GM19328 (cell line): Measurements from ENCODE around the gene MYLK4.

ENCODE experiments used
- ATAC-seq: cut with Tn5 transposase; IDR thresholded peaks from one replicate; pipeline ENCODE4 v1.9.1; 2021; ENCODE audit warnings: mild to moderate bottlenecking, moderate library complexity; ENCODE audit not compliant: unreplicated experiment

MYLK4 gene

GRCh38 chr6:2634139-2634964 lies 116.4 kb downstream of the MYLK4 start:
- no peak for ATAC-seq

DNA sequence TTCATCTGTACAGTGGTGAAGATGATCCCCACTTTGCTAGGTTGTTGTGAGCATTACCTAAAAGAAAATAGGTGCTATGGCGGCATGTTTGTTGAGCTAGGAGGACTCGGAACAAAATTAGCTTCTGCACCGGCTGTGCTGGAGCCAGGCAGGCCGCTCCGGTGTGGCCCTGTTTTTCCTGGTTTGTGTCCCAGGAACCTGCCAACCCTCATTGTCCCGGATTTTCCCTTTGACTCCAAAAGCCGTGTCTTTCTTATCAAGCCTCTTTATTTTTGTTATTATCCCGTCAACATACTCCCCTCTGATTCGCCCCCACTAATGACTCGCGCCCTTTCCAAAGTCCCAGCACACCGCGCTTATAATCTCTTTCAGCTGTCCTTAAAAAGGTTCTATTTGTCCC lies 117.0 kb downstream of the MYLK4 start:
- ATAC-seq = no peak

GRCh38 chr6:2632976-2633584 lies 117.6 kb downstream of the MYLK4 start:
- no peak for ATAC-seq

- no peak for ATAC-seq
Observed at GRCh38 chr6:2632368-2632767, 118.4 kb downstream of the MYLK4 start.

GRCh38 chr6:2630891-2631571 lies 119.7 kb downstream of the MYLK4 start:
- no peak for ATAC-seq

GRCh38 chr6:2630359-2630758 lies 120.4 kb downstream of the MYLK4 start:
- ATAC-seq = no peak

- no peak for ATAC-seq
Observed at GRCh38 chr6:2626401-2626800, 124.3 kb downstream of the MYLK4 start.

DNA sequence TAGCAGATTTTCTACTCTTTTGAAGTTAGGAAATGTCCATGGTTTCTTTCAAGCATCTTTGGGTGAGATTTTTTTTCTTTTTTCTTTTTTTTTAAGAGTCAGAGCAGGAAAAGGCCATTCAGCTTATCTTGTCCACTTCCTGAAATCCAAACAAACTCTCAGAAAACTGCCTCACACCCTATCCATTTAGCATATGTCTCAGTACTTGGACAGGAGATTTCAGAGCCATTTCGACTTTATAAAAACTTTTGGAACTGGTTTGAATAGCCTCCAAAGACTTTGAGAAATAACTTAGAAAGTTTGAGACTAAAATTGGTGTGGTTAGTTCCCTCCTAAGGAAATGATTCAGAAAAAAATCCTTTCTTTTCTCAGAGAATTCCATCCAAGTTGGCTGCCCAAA lies 125.1 kb downstream of the MYLK4 start:
- ATAC-seq = no peak

DNA sequence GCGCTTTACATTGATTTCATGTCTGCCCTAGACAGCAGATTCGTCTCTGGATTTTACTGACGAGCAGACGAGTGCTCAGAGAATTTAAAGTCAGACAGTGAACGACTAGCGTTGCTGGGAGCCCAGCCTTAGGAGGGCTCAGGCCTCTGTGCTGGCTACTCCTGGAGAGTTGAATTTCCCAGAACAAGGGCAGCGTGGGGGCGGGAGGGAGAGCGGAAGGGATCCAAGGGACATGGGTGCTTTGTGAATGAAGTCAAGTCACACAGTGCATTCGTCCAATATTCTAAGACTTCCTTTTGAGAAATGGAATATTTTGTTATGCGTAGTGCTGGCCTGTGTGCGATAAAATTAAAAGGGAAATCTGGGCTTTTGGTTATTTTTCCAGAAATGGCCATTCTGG lies 126.5 kb downstream of the MYLK4 start:
- no peak for ATAC-seq

GRCh38 chr6:2623295-2623694 lies 127.4 kb downstream of the MYLK4 start:
- no peak for ATAC-seq

DNA sequence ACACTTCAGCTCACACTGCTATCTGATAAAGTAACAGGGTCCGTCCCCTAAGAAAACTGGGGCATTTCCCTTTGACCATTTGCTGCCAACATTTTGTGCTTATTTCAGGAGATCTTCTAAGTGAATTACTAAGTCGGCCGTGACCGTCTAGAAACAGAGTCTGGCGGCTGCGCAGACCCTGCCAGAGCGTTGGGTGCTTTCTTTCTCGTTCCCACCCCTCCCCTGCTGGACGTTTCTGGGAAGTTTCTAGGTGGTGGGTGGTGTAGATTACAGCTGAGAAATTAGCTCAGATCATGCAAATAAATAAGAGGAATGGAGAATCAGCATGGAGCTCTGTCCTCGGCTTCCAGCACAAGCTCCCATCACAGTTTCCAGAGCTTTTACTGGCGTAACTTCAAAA lies 128.1 kb downstream of the MYLK4 start:
- ATAC-seq = no peak

- ATAC-seq = no peak
Observed at GRCh38 chr6:2619651-2620050, 131.1 kb downstream of the MYLK4 start.

- no peak for ATAC-seq
Observed at GRCh38 chr6:2617729-2618128, 133.0 kb downstream of the MYLK4 start.

DNA sequence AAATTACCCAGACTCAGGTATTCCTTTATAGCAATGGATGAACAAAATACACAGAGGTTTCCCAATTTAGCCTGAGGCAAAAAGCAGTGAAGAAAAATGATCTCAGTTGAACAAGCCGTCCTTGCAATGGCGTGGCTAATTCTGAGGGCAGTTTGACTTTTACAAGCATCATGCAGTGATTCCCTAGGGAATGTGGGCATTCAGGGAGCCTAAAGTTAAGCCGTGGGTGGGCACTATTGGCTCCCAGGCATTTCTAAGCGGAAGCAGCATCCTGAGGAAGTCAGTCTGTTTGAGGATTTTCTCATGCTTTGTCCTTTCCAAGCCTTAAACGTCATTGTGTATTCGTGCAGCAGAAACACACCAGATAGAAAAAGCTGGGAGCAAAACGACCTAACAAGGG lies 133.9 kb downstream of the MYLK4 start:
- no peak for ATAC-seq

DNA sequence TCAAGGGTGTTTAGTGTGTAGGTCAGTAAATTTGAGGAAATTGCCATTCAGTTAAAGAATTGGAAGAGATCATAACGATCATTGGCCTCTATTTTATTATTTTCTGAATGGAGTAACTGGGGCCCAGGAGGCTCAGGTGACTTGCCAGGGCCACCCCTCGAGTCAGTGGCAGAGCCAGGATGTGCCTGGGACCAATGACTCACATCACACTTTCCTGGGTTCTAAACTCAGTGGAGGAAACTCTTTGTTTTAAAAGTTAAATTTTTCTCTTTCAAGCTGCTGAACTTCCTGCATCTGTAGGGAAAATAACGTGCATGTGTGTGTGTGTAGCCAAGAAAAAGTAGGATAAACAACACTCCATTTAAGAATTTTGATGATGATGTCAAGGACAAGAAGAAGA lies 135.5 kb downstream of the MYLK4 start:
- ATAC-seq = no peak

- ATAC-seq = no peak
Observed at GRCh38 chr6:2614846-2615245, 135.9 kb downstream of the MYLK4 start.

GRCh38 chr6:2614155-2614554 lies 136.6 kb downstream of the MYLK4 start:
- no peak for ATAC-seq
